HG03460 (cell line): ENCODE measurements around the gene BST1.

ENCODE experiments used
- ATAC-seq: cut with Tn5 transposase; IDR thresholded peaks from one replicate; pipeline ENCODE4 v1.9.1; 2021; ENCODE audit not compliant: unreplicated experiment

BST1 gene

DNA sequence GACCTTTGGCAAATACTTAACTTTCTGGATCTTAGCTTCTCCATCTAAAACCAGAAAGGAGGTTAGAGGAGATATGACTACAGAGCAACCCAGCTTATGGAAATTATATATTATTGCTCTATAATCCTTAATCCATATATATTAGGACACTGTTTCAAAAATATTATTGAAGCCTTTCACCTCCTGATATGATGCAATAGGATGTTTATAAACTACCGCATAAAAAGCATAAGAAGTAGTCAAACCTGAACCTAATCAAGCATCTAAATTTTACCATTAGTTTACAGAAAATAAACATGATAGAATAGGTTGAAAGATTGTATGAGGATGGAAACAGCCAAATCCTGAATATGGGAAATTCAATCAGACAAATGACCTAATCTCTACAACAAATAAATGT is 26.8 kb upstream of the BST1 start:
- no peak for ATAC-seq

DNA sequence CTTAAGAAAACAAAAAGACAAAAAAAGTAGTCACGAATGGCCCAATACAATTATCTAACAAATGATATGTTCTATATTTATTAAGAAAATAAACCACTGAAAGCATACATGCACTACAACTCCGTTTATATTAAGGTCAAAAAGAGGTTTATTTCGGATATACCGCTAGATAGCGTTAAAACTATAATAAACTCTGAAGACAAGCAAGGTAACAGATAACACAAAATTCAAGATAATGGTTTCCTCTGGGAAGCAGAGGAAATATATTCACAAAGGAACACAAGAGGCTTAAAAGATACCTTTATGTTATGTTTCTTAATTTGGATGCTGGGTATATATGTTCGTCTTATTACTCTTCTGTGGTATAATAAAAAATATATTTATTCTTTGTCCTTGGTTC is 26.0 kb upstream of the BST1 start:
- no peak for ATAC-seq

GRCh38 chr4:15677507-15677988 is 25.3 kb upstream of the BST1 start:
- ATAC-seq = no peak

DNA sequence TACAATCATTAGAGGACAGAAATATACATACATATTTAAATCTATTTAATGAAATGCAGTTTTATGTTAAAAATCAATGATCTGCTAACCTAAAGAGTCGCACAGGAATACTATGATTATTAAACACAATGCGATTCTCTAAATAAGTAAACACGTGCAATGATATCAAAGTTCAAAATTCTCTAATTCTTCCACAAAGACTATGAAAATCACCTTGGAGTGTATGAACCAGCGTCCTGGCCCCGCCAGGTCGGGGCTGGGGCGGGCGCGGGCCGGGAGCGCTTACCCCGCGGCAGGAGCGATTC is 21.8 kb upstream of the BST1 start:
- no peak for ATAC-seq

DNA sequence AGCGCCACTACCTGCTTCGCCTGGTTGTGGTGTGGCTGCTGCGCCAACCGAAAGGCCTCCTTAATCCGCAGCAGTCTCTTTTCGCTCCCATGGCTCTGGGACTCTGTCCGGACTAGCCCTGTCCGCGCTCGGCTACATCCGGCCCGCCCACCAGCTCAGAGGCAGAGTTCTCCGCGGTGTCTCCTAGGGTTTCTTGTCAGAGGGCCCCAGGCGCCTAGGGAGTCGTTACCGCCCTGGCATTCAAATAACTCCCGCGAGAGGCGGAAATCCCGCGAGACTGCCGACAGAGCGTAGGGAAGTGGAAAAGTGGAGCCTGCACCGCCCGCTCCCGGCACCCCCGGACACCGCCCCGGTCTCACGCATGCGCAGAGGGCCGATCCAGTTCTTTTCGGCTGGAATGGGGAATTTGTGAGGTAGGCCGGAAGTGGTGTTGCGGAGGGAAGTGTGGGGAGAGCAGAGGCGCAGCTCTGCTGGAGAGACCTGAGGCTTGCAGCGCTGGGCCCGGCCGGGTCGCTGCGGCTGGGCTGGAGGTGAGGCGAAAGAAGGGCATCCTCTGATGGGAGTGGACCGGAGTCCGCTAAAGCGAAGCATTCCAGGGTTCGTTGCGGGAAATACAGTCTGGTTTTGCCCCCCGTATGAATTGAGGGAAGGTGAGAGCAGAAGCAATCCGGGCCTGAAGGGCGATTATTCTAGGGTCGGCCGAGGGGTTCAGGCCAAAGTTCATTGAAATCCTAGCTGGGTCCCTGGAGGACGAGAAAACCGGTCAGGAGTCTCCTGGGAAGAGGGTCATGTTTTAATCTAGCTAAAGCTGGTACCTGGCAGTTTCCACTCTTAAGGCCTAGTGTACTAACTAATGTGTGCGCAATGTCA is 21.3 kb upstream of the BST1 start, which contains the start of gene FAM200B:
Gene FAM200B, plus strand, starts transcription at position 456 of the 870 bp plus-strand sequence. CDS start 5,151 bp downstream, outside the sequence.
- ATAC-seq = peak; percentile 88

GRCh38 chr4:15682242-15683142 is 20.4 kb upstream of the BST1 start:
- no peak for ATAC-seq

GRCh38 chr4:15683143-15683495 is 19.7 kb upstream of the BST1 start:
- ATAC-seq = no peak

DNA sequence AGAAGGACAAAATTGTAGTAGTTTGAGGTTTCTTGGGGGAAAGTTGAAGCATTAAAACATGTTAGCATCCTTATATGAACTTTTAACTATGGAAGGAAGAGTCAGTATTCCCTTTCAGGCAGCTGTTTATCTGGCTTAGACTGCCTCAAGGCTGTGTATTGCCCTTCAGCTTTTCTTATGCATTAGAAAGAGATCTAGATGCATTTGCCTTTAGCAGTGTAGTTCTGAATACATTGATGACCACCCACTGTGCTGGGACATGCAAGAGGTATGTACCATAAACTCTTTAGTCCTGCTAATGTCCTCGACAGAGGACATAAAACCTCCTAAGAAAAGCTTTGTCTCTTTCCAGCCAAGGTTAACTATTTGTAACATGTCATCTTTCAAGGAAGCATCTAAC is 18.4 kb upstream of the BST1 start:
- no peak for ATAC-seq

DNA sequence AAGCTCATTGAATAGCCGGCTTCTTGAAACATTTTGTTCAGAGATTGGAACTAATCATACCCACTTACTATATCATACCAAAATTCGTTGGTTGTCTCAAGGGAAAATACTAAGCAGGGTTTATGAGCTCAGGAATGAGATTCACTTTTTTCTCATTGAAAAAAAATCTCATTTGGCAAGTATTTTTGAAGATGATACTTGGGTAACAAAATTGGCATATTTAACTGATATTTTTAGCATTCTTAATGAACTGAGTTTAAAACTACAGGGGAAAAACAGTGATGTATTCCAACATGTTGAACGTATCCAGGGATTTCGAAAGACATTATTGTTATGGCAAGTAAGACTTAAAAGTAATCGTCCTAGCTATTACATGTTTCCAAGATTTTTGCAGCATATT is 14.8 kb upstream of the BST1 start:
- ATAC-seq = no peak

DNA sequence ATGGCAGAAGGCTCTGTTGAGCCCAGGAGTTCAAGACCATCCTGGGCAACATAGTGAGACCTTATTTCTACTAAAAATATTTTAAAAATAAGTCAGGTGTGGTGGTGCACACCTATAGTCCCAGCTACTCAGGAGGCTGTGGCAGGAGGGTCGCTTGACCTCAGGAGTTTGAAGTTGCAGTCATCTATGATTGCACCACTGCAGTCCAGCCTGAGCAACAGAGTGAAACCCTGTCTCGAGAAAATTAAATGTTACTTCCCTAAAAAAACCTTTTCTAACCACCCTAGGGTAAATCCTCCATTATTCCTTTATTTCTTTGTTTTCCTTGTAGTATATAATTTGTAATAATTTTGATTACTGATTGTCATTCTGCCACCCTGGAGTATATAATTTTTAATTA is 13.3 kb upstream of the BST1 start:
- ATAC-seq = no peak

DNA sequence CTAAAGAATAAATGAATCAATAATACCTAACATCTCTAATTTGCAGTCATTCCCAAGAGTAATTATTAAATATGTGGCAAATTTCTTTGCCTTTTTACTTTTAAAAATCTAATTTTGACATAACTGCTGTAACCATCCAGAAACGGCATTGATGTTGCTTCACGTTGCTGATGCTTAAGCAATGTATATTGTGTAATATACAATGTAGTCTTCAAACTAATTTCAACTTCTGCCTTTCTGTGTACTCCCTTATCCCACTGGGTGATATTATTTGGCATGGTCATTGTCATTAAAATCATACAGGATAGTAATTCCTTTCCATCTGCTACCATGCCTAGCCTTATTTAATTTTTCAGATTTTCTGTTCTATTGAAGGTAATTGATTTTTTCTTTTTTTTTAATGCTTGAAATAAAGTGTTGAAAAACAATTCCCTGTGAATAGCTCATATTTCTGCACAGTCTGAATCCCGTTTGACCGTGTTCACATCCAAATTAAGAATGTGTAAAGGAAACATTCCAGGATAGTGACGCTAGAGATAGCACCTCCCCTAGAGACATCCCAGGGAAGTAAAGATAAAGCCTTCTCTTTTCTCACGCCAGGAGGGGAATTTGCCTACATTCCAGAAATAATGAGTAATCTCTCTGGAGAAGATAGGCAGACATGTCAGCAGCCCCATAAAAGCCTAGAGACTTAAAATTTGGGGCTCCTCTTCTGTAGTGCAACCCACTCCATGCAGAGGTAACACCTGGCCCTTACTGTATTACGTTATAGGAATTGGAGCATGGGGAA is 12.7 kb upstream of the BST1 start:
- ATAC-seq = no peak

- no peak for ATAC-seq
These were observed 11.3 kb upstream of the BST1 start for GRCh38 chr4:15691346-15692135.

GRCh38 chr4:15692602-15693001 is 10.3 kb upstream of the BST1 start:
- no peak for ATAC-seq

DNA sequence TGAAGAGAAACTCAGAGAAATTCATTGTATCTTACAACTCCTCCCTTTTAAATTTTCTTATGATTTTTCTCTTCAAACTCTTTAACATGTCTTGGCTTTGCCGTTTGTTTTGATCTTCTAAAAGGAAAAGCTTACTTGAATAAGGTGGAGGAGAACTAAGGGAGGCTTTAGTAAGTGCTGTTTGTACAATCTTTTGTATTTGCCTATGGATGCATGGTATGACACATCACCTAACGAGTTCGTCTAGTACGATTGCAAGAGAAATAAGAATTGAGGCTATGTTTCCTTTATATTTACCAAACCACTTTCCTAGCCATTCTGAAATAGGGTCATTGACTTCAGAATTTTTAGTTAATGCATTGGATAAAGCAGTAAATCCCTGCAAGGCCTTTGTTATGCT is 8.4 kb upstream of the BST1 start:
- ATAC-seq = no peak

DNA sequence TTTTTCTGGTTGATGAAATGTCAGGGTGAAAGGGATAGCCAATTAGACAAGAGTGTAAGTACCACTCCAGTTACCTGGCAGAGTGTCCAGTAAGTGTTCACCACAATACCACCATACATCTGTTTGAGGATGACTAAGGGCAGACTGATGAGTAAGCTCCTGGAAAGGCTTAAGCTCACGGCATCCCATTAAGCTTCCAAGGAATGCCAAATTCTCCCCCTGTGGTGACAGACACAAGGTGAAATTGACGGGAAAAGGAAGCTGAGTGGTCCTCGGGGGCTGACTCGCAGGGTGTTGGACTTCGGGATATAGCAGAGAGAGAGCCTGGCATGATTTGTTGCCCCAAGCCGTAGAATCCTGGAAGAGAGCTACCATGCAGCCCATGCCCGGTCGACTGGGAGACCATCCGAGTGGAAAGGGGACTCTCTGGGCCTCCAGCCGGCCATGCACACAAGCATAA is 7.6 kb upstream of the BST1 start:
- no peak for ATAC-seq

- no peak for ATAC-seq
These were observed 7.1 kb upstream of the BST1 start for GRCh38 chr4:15695729-15696128.

DNA sequence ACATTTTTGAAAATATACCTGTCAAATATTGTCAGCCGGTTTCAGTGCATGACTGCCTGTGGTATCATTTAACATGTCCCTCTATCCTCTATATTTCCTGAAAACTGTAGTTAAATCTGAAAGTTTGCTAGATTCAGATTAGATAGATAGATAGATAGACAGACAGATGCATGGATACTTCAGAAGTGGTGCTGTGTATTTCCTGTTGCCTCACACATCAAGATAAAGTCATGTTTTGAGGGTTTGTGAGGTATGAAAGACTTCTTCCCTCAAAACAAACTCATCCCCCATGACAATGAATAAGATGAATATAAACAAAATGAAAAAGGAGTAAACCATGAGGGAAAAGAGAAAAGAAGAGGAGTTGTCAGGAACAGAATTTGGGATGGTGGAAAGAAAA is 6.0 kb upstream of the BST1 start:
- no peak for ATAC-seq

- ATAC-seq = no peak
These were observed 574 bp downstream of the BST1 start for GRCh38 chr4:15703439-15703838.

DNA sequence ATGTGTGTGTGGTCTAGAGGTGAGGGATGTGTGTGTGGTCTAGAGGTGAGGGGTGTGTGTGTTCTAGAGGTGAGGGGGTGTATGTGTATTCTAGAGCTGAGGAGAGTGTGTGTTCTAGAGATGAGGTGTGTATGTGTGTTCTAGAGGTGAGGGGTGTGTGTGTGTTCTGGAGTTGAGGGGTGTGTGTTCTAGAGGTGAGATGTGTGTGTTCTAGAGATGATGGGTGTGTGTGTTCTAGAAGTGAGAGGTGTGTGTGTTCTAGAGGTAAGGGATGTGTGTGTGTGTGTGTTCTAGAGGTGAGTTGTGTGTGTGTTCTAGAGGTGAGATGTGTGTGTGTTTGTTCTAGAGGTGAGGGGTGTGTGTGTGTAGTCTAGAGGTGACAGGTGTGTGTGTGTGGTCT is 1.3 kb downstream of the BST1 start:
- ATAC-seq = no peak

- ATAC-seq = no peak
These were observed 3.9 kb downstream of the BST1 start for GRCh38 chr4:15706646-15707362.
